ENCODE measurements around the gene CLDN6.

DNA sequence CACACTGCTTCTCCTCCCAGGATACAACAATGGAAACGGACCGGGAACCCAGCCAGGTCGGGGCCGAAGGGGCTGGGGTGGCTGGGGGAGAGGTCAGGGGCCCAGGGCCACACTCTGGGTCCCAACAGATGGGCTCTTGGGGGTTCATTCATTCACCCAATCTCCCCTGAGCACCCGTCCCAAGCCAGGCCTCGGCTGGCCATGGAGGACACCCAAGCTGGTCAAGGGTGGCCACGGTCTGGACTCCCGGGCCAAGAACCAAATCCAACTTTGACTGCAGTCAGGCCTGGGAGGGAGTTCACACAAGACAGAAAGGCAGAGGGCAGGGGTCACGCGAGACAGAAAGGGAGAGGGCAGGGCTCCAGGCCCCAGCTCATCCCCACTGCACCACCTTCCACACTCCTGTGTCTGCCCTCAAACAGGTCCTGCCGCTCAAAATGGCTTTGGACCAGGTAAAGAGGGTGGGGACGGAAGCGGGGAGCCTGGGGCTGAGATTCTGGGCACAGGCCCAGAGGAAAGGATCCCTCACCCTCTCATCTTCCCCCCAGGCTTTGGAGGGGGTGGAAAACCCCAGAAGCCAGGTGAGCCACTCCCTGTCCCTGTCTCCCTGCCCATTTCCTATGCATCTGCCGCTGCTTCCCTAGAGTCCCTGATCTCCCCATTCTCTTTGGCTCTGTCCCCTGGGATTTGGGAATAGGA, 25.5 kb downstream of the CLDN6 start:
- TF ChIP-seq POLR2AphosphoS5 (IDR thresholded peaks at IDR 0.05) (no peak), POLR2A (IDR thresholded peaks at IDR 0.05) (no peak), EP300 (IDR thresholded peaks at IDR 0.05) (no peak)
- TF ChIP-seq, protein P1, sequence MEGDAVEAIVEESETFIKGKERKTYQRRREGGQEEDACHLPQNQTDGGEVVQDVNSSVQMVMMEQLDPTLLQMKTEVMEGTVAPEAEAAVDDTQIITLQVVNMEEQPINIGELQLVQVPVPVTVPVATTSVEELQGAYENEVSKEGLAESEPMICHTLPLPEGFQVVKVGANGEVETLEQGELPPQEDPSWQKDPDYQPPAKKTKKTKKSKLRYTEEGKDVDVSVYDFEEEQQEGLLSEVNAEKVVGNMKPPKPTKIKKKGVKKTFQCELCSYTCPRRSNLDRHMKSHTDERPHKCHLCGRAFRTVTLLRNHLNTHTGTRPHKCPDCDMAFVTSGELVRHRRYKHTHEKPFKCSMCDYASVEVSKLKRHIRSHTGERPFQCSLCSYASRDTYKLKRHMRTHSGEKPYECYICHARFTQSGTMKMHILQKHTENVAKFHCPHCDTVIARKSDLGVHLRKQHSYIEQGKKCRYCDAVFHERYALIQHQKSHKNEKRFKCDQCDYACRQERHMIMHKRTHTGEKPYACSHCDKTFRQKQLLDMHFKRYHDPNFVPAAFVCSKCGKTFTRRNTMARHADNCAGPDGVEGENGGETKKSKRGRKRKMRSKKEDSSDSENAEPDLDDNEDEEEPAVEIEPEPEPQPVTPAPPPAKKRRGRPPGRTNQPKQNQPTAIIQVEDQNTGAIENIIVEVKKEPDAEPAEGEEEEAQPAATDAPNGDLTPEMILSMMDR (IDR thresholded peaks at IDR 0.05) = no peak

Data from gastroesophageal sphincter (tissue), 3 donors.